ENCODE measurements around the gene USP33. TPM values are rescaled to one million over a fixed set of nuclear protein-coding genes. Genes with fewer than 3 reads are reported as not detected.
"Not testable (repeated sequence)": the region's sequence is repeated elsewhere in the genome, so short reads cannot be mapped to it uniquely, and the experiment has no call there.

The USP33 gene
- total RNA-seq, 1 experiment from 2014 or later = 61.6 TPM

GRCh38 chr1:77756052-77756754 is 3.4 kb downstream of the USP33 start (continued):
- TF ChIP-seq MXD4 (CRISPR knock-in tag; IDR thresholded peaks at IDR 0.05; ENCODE audit: borderline replicate concordance) = no peak
- no peak for TF ChIP-seq USF1 (CRISPR knock-in tag; IDR thresholded peaks at IDR 0.05)

GRCh38 chr1:77749489-77749888 is 10.2 kb downstream of the USP33 start:
- H3K27ac Mint-ChIP-seq; CTCF ChIA-PET; H3K36me3 Mint-ChIP-seq; ATAC-seq; DNase-seq (ENCODE audit: low spot score); H3K27me3 Mint-ChIP-seq (ENCODE audit: low read depth); H3K9me3 Mint-ChIP-seq; H3K4me3 Mint-ChIP-seq; H3K4me1 Mint-ChIP-seq: not testable (repeated sequence)
- POLR2A ChIA-PET = interaction anchor here (0.6 kb wide), 1 partner anchor 225 kb away, joined by 3 read pairs; no protein-coding TSS in a partner anchor

GRCh38 chr1:77744576-77744975 is 15.1 kb downstream of the USP33 start:
- CTCF ChIA-PET = no interaction called here
- peaks cover 7% of the 10 kb centered on the region for H3K36me3 Mint-ChIP-seq
- no peak overlapping the region for H3K27ac Mint-ChIP-seq
- no peak overlapping the region for H3K4me3 Mint-ChIP-seq
- no peaks in the 10 kb centered on the region for H3K4me1 Mint-ChIP-seq
- H3K9me3 Mint-ChIP-seq = no peaks in the 10 kb centered on the region
- TF ChIP-seq ZNF138 (CRISPR knock-in tag; conservative IDR thresholded peaks at IDR 0.05) (no peak), ZNF281 (CRISPR knock-in tag; IDR thresholded peaks at IDR 0.05) (no peak), CREB1 (CRISPR knock-in tag; IDR thresholded peaks at IDR 0.05) (no peak), JUN (CRISPR knock-in tag; IDR thresholded peaks at IDR 0.05) (no peak), ERG (CRISPR knock-in tag; IDR thresholded peaks at IDR 0.05) (no peak), ATF3 (CRISPR knock-in tag; conservative IDR thresholded peaks at IDR 0.05) (no peak), IRF1 (CRISPR knock-in tag; IDR thresholded peaks at IDR 0.05) (no peak), ZNF232 (CRISPR knock-in tag; IDR thresholded peaks at IDR 0.05) (no peak), TEAD4 (CRISPR knock-in tag; IDR thresholded peaks at IDR 0.05) (no peak), FOXP4 (CRISPR knock-in tag; IDR thresholded peaks at IDR 0.05) (no peak), NR2C2 (CRISPR knock-in tag; IDR thresholded peaks at IDR 0.05) (no peak), ATF2 (CRISPR knock-in tag; IDR thresholded peaks at IDR 0.05; ENCODE audit: borderline replicate concordance, low read depth) (no peak), JAZF1 (CRISPR knock-in tag; IDR thresholded peaks at IDR 0.05) (no peak), MXD4 (CRISPR knock-in tag; IDR thresholded peaks at IDR 0.05; ENCODE audit: borderline replicate concordance) (no peak), E2F4 (CRISPR knock-in tag; IDR thresholded peaks at IDR 0.05; ENCODE audit: borderline replicate concordance, low read depth) (no peak), STAT6 (CRISPR knock-in tag; conservative IDR thresholded peaks at IDR 0.05; ENCODE audit: low read depth) (no peak)
- ATAC-seq (peak; percentile 75), DNase-seq (ENCODE audit: low spot score) (no peak)
- POLR2A ChIA-PET = no interaction called here
- no peaks in the 10 kb centered on the region for H3K27me3 Mint-ChIP-seq (ENCODE audit: low read depth)

Data from WTC11 (cell line).